Testis (tissue), 3 donors: ENCODE measurements around the gene SCAMP1. TPM values are rescaled to one million over a fixed set of nuclear protein-coding genes. Genes with fewer than 3 reads are reported as not detected.

Experiments used
- DNase-seq: peaks from one replicate; pipeline ENCODE4 v3.0.0-alpha.2; 2019
- H3K27ac ChIP-seq, 2 donors: fragments of 200-600 bp; sonication (generic); one replicate each; pipeline ENCODE4 v1.5.1; 2019
- H3K27me3 ChIP-seq: fragments of 200-600 bp; sonication (generic); one replicate; pipeline ENCODE4 v1.5.1; 2019
- H3K36me3 ChIP-seq: fragments of 200-600 bp; sonication (generic); one replicate; pipeline ENCODE4 v1.5.1; 2017; ENCODE audit warnings: low read depth; ENCODE audit errors: missing control alignments
- H3K4me1 ChIP-seq: fragments of 200-600 bp; sonication (generic); one replicate; pipeline ENCODE4 v1.5.1; 2019
- H3K4me3 ChIP-seq, 2 donors: fragments of 200-600 bp; sonication (generic); one replicate each; pipeline ENCODE4 v1.5.1; 2017 to 2019
- H3K9me3 ChIP-seq: fragments of 200-600 bp; sonication (generic); one replicate; pipeline ENCODE4 v1.5.1; 2017
- CTCF ChIP-seq, 3 experiments: fragments of 450-650 bp in 2 of 3; fragments of 200-600 bp in 1 of 3; sonication (generic) in 1 of 3; IDR thresholded peaks; one replicate each; pipeline ENCODE4 v1.5.1; 2016 to 2019; ENCODE audit warnings: antibody characterized with exemption in 3 of 3, mild to moderate bottlenecking in 2 of 3, moderate library complexity in 1 of 3
- POLR2A ChIP-seq: fragments of 450-650 bp; IDR thresholded peaks from one replicate; pipeline ENCODE4 v1.6.1; 2017; ENCODE audit warnings: antibody characterized with exemption, mild to moderate bottlenecking, moderate library complexity
- WGBS, 2 donors: methylation state at CpG; one replicate each; pipeline ENCODE4 v1.1.5; 2018; 5-methylcytosine and 5-hydroxymethylcytosine counted together
- intact Hi-C: fragments of 100-400 bp; cut with DNase I; formaldehyde crosslinking; loops from one replicate; pipeline ENCODE4 v1.15.1; 2023; ENCODE audit warnings: low total_unique reads
- polyA plus RNA-seq: library from polyadenylated mRNA; stranded (reverse); fragments of 350-450 nt; fragmentation: Illumina TruSeq; extraction: RNeasy Lipid Tissue Mini Kit (QIAGEN cat#74804); gene quantifications from one replicate; pipeline ENCODE4 v1.2.3, GENCODE V29; 2014; ENCODE audit warnings: low read depth, low replicate concordance; ENCODE audit not compliant: insufficient read depth
- total RNA-seq, 2 donors: library from RNA; depleted of rRNA; stranded (reverse); fragments of >200 nt; gene quantifications; one replicate each; pipeline ENCODE4 v1.2.3, GENCODE V29; 2016

SCAMP1 gene
- total and polyA plus RNA-seq, 3 donors from 2014 or later: 22.5 to 35.9 (median 28.3) TPM

GRCh38 chr5:78500871-78501270 is 140.5 kb downstream of the SCAMP1 start:
- H3K4me3 ChIP-seq: no peak overlapping the region
- no peak overlapping the region for H3K27ac ChIP-seq
- no peaks in the 10 kb centered on the region for H3K27me3 ChIP-seq
- H3K9me3 ChIP-seq: no peaks in the 10 kb centered on the region
- 90 to 93% methylated on average over 5 of the region's 5 CpGs for WGBS, 2 donors
- H3K4me1 ChIP-seq: peaks cover 39% of the 10 kb centered on the region
- no peak for TF ChIP-seq CTCF (IDR thresholded peaks at IDR 0.05)
- no peak for TF ChIP-seq POLR2A
- intact Hi-C loops: no loop called here
- no peaks in the 10 kb centered on the region for H3K36me3 ChIP-seq
- no peak for DNase-seq

GRCh38 chr5:78501411-78502352 is 141.3 kb downstream of the SCAMP1 start:
- intact Hi-C loops: no loop called here
- no peak for DNase-seq
- Histone ChIP-seq H3K9me3 (no peaks in the 10 kb centered on the region), H3K36me3 (no peaks in the 10 kb centered on the region), H3K27ac (no peak overlapping the region), H3K27me3 (no peaks in the 10 kb centered on the region), H3K4me3 (no peak overlapping the region), H3K4me1 (peaks cover 34% of the 10 kb centered on the region)
- WGBS, 2 donors: 70 to 82% methylated on average over 9 of the region's 9 CpGs
- TF ChIP-seq CTCF (IDR thresholded peaks at IDR 0.05) (no peak), POLR2A (no peak)

- intact Hi-C loops: no loop called here
- Histone ChIP-seq H3K4me1 (peaks cover 34% of the 10 kb centered on the region), H3K4me3 (no peak overlapping the region), H3K9me3 (no peaks in the 10 kb centered on the region), H3K27ac (no peak overlapping the region), H3K27me3 (no peaks in the 10 kb centered on the region), H3K36me3 (no peaks in the 10 kb centered on the region)
- no peak for DNase-seq
- WGBS, 2 donors: 77 to 83% methylated on average over 4 of the region's 4 CpGs
- no peak for TF ChIP-seq POLR2A
- no peak for TF ChIP-seq CTCF (IDR thresholded peaks at IDR 0.05)
These were observed 143.7 kb downstream of the SCAMP1 start for GRCh38 chr5:78503958-78504653.

GRCh38 chr5:78504704-78505677 is 144.6 kb downstream of the SCAMP1 start:
- Histone ChIP-seq H3K4me3 (no peak overlapping the region), H3K36me3 (no peaks in the 10 kb centered on the region), H3K4me1 (peaks cover 42% of the 10 kb centered on the region), H3K27ac (no peak overlapping the region), H3K9me3 (no peaks in the 10 kb centered on the region), H3K27me3 (no peaks in the 10 kb centered on the region)
- WGBS, 2 donors: 44 to 57% methylated on average over 9 to 10 of the region's 10 CpGs
- intact Hi-C loops: no loop called here
- peak; percentile 80 for DNase-seq
- TF ChIP-seq CTCF (IDR thresholded peaks at IDR 0.05): no peak
- no peak for TF ChIP-seq POLR2A
